ENCODE measurements around the gene FBLN5. TPM values are rescaled to one million over a fixed set of nuclear protein-coding genes. Genes with fewer than 3 reads are reported as not detected.

The FBLN5 gene
- total RNA-seq, 1 experiment from 2014 or later = not detected

GRCh38 chr14:91985521-91986255 lies 38.2 kb upstream of the FBLN5 start:
- Histone ChIP-seq H3K4me1 (replicated peaks; ENCODE audit: insufficient read depth) (no peaks in the 10 kb centered on the region), H2AFZ (no peak overlapping the region), H3K4me3 (no peak overlapping the region), H4K20me1 (ENCODE audit: insufficient read depth) (no peaks in the 10 kb centered on the region), H3K9me3 (ENCODE audit: insufficient read depth, low read depth) (no peaks in the 10 kb centered on the region), H3F3A (ENCODE audit: insufficient read depth, low read depth) (no peaks in the 10 kb centered on the region), H3K36me3 (ENCODE audit: low read depth) (peaks cover 14% of the 10 kb centered on the region), H3K9me2 (ENCODE audit: insufficient read depth) (no peaks in the 10 kb centered on the region), H3K27ac (no peak overlapping the region), H3K4me2 (no peak overlapping the region), H3K79me2 (ENCODE audit: low read depth) (no peaks in the 10 kb centered on the region), H3K27me3 (ENCODE audit: insufficient read depth, low read depth) (no peaks in the 10 kb centered on the region)
- no TSS peak for BruUV-seq (replicated peaks)
- no peak for DNase-seq
- intact Hi-C loops (cut with micrococcal nuclease; ENCODE audit: unreplicated experiment) = no loop called here
- ChIA-PET CTCF (no interaction called here), POLR2A (ENCODE audit: unreplicated experiment) (no interaction called here)
- no peak for TF ChIP-seq EZH2 (IDR thresholded peaks at IDR 0.05; ENCODE audit: low read depth)
- TF ChIP-seq CTCF (conservative IDR thresholded peaks at IDR 0.05) = no peak

DNA sequence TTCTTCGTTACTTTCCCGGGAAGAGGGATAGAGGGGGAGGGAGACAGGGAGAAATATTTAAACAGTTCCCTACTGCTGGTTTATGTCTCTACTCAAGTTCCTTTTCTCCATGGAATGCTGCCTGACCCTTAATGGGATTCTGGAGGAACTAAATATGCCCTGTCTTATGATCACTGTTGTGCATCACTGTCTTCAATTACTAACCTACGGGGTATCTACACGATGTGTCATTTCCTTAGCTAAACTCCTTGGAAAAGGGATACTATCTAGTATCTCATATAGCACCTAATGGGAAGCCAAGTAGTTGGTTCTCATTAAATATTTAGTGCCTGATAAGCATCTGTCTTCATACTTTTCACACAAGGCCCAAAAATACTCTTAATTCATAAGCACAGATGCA lies 37.5 kb upstream of the FBLN5 start:
- Histone ChIP-seq H3K4me2 (no peak overlapping the region), H3K9me2 (ENCODE audit: insufficient read depth) (no peaks in the 10 kb centered on the region), H3K27me3 (ENCODE audit: insufficient read depth, low read depth) (no peaks in the 10 kb centered on the region), H3K27ac (no peak overlapping the region), H3K4me3 (no peak overlapping the region), H3K4me1 (replicated peaks; ENCODE audit: insufficient read depth) (0 out of 2 replicates have a peak, but pooled peaks cover 3% of the 10 kb centered on the region), H2AFZ (no peak overlapping the region), H3K9me3 (ENCODE audit: insufficient read depth, low read depth) (no peaks in the 10 kb centered on the region), H3F3A (ENCODE audit: insufficient read depth, low read depth) (peaks cover 3% of the 10 kb centered on the region; the same call in 1 of the 2 replicates), H4K20me1 (ENCODE audit: insufficient read depth) (no peaks in the 10 kb centered on the region), H3K79me2 (ENCODE audit: low read depth) (no peaks in the 10 kb centered on the region), H3K36me3 (ENCODE audit: low read depth) (peaks cover 14% of the 10 kb centered on the region)
- BruUV-seq (replicated peaks) = no TSS peak
- no peak for TF ChIP-seq EZH2 (IDR thresholded peaks at IDR 0.05; ENCODE audit: low read depth)
- no peak for TF ChIP-seq CTCF (conservative IDR thresholded peaks at IDR 0.05)
- POLR2A ChIA-PET (ENCODE audit: unreplicated experiment) = no interaction called here
- DNase-seq = no peak
- intact Hi-C loops (cut with micrococcal nuclease; ENCODE audit: unreplicated experiment) = no loop called here
- CTCF ChIA-PET = no interaction called here

GRCh38 chr14:91983588-91983987 lies 36.1 kb upstream of the FBLN5 start:
- ChIA-PET CTCF (no interaction called here), POLR2A (ENCODE audit: unreplicated experiment) (no interaction called here)
- H3K4me3 ChIP-seq = no peak overlapping the region
- peaks cover 3% of the 10 kb centered on the region; the same call in 1 of the 2 replicates for H3F3A ChIP-seq (ENCODE audit: insufficient read depth, low read depth)
- BruUV-seq (replicated peaks) = no TSS peak
- H3K79me2 ChIP-seq (ENCODE audit: low read depth) = no peaks in the 10 kb centered on the region
- H4K20me1 ChIP-seq (ENCODE audit: insufficient read depth) = no peaks in the 10 kb centered on the region
- TF ChIP-seq EZH2 (IDR thresholded peaks at IDR 0.05; ENCODE audit: low read depth) (no peak), CTCF (conservative IDR thresholded peaks at IDR 0.05) (no peak)
- 0 out of 2 replicates have a peak, but pooled peaks cover 3% of the 10 kb centered on the region for H3K4me1 ChIP-seq (replicated peaks; ENCODE audit: insufficient read depth)
- peaks cover 14% of the 10 kb centered on the region for H3K36me3 ChIP-seq (ENCODE audit: low read depth)
- H3K4me2 ChIP-seq = no peak overlapping the region
- no peak overlapping the region for H3K27ac ChIP-seq
- H2AFZ ChIP-seq = no peak overlapping the region
- H3K9me2 ChIP-seq (ENCODE audit: insufficient read depth) = no peaks in the 10 kb centered on the region
- no peaks in the 10 kb centered on the region for H3K27me3 ChIP-seq (ENCODE audit: insufficient read depth, low read depth)
- no peak for DNase-seq
- intact Hi-C loops (cut with micrococcal nuclease; ENCODE audit: unreplicated experiment) = no loop called here
- H3K9me3 ChIP-seq (ENCODE audit: insufficient read depth, low read depth) = no peaks in the 10 kb centered on the region

All from PC-9 (cell line).